Right lobe of liver (tissue), 6 donors: ENCODE data around the gene CTBP1. TPM values are rescaled to one million over a fixed set of nuclear protein-coding genes. Genes with fewer than 3 reads are reported as not detected.

Experiments
- ATAC-seq, 4 donors: fragments of 200-7000 bp; cut with Tn5 transposase; one replicate each; pipeline ENCODE4 v1.9.1; 2020; ENCODE audit warnings: mild to moderate bottlenecking in 4 of 4, moderate library complexity in 4 of 4
- DNase-seq, 3 donors: peaks; one replicate each; pipeline ENCODE4 v3.0.0-alpha.2; 2020
- H3K27ac ChIP-seq, 3 donors: fragments of 200-600 bp; one replicate each; pipeline ENCODE4 v1.8.0; 2022
- H3K27me3 ChIP-seq, 2 donors: fragments of 200-600 bp; one replicate each; pipeline ENCODE4 v1.8.0; 2022
- H3K36me3 ChIP-seq, 4 donors: fragments of 200-600 bp; sonication (generic) in 1 of 4; one replicate each; pipeline versions ENCODE4 v1.5.1 to v1.8.0; 2017 to 2022; ENCODE audit warnings: control low read depth in 1 of 4
- H3K4me1 ChIP-seq, 4 donors: fragments of 200-600 bp; sonication (generic) in 1 of 4; one replicate each; pipeline versions ENCODE4 v1.5.1 to v1.8.0; 2017 to 2022; ENCODE audit warnings: control low read depth in 1 of 4
- H3K4me3 ChIP-seq, 3 donors: fragments of 200-600 bp; one replicate each; pipeline ENCODE4 v1.8.0; 2022
- H3K9me3 ChIP-seq, 4 donors: fragments of 200-600 bp; sonication (generic) in 1 of 4; one replicate each; pipeline versions ENCODE4 v1.5.1 to v1.8.0; 2017 to 2022; ENCODE audit warnings: control low read depth in 1 of 4
- CTCF ChIP-seq, 4 donors: fragments of 200-600 bp in 3 of 4; fragments of 450-650 bp in 1 of 4; IDR thresholded peaks; one replicate each; pipeline versions ENCODE4 v1.5.1 to v1.8.0; 2016 to 2022; ENCODE audit warnings: antibody characterized with exemption in 4 of 4, mild to moderate bottlenecking in 2 of 4
- POLR2A ChIP-seq: fragments of 450-650 bp; IDR thresholded peaks from one replicate; pipeline ENCODE4 v1.6.1; 2017; ENCODE audit warnings: antibody characterized with exemption, mild to moderate bottlenecking
- WGBS: methylation state at CpG from one replicate; pipeline ENCODE4 v1.1.6; 2018; ENCODE audit warnings: low coverage, low lambda C conversion rate; ENCODE audit not compliant: insufficient coverage; ENCODE audit errors: missing lambda C conversion rate; 5-methylcytosine and 5-hydroxymethylcytosine counted together
- intact Hi-C, 2 donors: fragments of 100-400 bp; cut with DNase I; formaldehyde crosslinking; loops; one replicate each; pipeline versions ENCODE4 v1.11.2 to v1.14.1; 2022
- total RNA-seq, 6 experiments: library from RNA; depleted of rRNA in 2 of 6; stranded (reverse); fragments of >200 nt in 2 of 6; fragmentation: NEBNext Ultra II Directional in 3 of 6; extraction: Animal tissue kit (Norgen Biotek cat#: 25700) in 3 of 6; gene quantifications; one replicate each; pipeline versions ENCODE4 v1.1.0 to v1.2.4, GENCODE V29; 2016 to 2023
- donor health status: DM: no; HTN: yes; CAD: no.
- donor health status: DM: no; HTN: no; CAD: no.
- donor health status: DM: no; HTN: no; CAD: no.
- donor health status: DM: no; HTN: yes; CAD: no.
- donor health status: DM: no; HTN: yes; CAD: no.

Gene CTBP1
- total RNA-seq, 6 experiments from 2014 or later = 74.8 to 85.5 (median 79.4) TPM

GRCh38 chr4:1246111-1246881, 2.6 kb downstream of the CTBP1 start:
- ATAC-seq (no peak), DNase-seq (peak; percentile 30 to 70 (median 69))
- Histone ChIP-seq H3K4me1 (peaks cover 0 to 60% (median 31%) of the 10 kb centered on the region in 4 donors), H3K9me3 (no peaks in the 10 kb centered on the region), H3K36me3 (no peaks in the 10 kb centered on the region), H3K27me3 (no peaks in the 10 kb centered on the region), H3K27ac (peak overlapping the region in 2 of 3 donors; percentile 15 to 91), H3K4me3 (peak overlapping the region in 2 of 3 donors; percentile 95 to 96)
- intact Hi-C loops = loop anchor here (5.0 to 10.0 kb wide), 4 partner anchors 81 to 111 kb away; partner anchors contain the start of gene UVSSA (in 1 of the 2)
- TF ChIP-seq CTCF (IDR thresholded peaks at IDR 0.05) = no peak
- TF ChIP-seq POLR2A = no peak
- 5% methylated on average over 4 of the region's 24 CpGs for WGBS

GRCh38 chr4:1245481-1246051, 3.4 kb downstream of the CTBP1 start:
- peak in 1 of 3 donors; percentile 53 for DNase-seq
- no peaks in the 10 kb centered on the region for H3K9me3 ChIP-seq
- ATAC-seq = no peak
- intact Hi-C loops = loop anchor here (5.0 to 10.0 kb wide), 4 partner anchors 81 to 111 kb away; partner anchors contain the start of gene UVSSA (in 1 of the 2)
- peak overlapping the region in 1 of 3 donors; percentile 15 for H3K27ac ChIP-seq
- WGBS = 46% methylated on average over 6 of the region's 26 CpGs
- H3K4me1 ChIP-seq = peaks cover 0 to 62% (median 35%) of the 10 kb centered on the region in 4 donors
- no peaks in the 10 kb centered on the region for H3K27me3 ChIP-seq
- peaks cover 0 to 7% (median 3%) of the 10 kb centered on the region in 4 donors for H3K36me3 ChIP-seq
- no peak overlapping the region for H3K4me3 ChIP-seq
- no peak for TF ChIP-seq CTCF (IDR thresholded peaks at IDR 0.05)
- TF ChIP-seq POLR2A = no peak

GRCh38 chr4:1244978-1245471, 3.9 kb downstream of the CTBP1 start:
- DNase-seq (peak in 2 of 3 donors; percentile 46 to 53), ATAC-seq (no peak)
- peaks cover 0 to 57% (median 34%) of the 10 kb centered on the region in 4 donors for H3K4me1 ChIP-seq
- H3K9me3 ChIP-seq = no peaks in the 10 kb centered on the region
- no peak overlapping the region for H3K27ac ChIP-seq
- H3K4me3 ChIP-seq = no peak overlapping the region
- TF ChIP-seq POLR2A (no peak), CTCF (IDR thresholded peaks at IDR 0.05) (no peak)
- intact Hi-C loops = loop anchor here (5.0 to 10.0 kb wide), 4 partner anchors 80 to 110 kb away; partner anchors contain the start of gene UVSSA (in 1 of the 2)
- H3K36me3 ChIP-seq = peaks cover 0 to 8% (median 3%) of the 10 kb centered on the region in 4 donors
- whole genome bisulfite sequencing = 57% methylated on average over 3 of the region's 19 CpGs
- no peaks in the 10 kb centered on the region for H3K27me3 ChIP-seq

- no peaks in the 10 kb centered on the region for H3K9me3 ChIP-seq
- no peaks in the 10 kb centered on the region for H3K27me3 ChIP-seq
- peak; percentile 58 to 73 (median 72) for DNase-seq
- intact Hi-C loops = loop anchor here in 1 of 2 donors (10.0 kb wide), 2 partner anchors 80 to 110 kb away; no protein-coding TSS in a partner anchor
- peak in 3 of 4 donors; percentile 9 to 16 (median 15) for ATAC-seq
- TF ChIP-seq CTCF (IDR thresholded peaks at IDR 0.05) = no peak
- no peak for TF ChIP-seq POLR2A
- 37% methylated on average over 12 of the region's 33 CpGs for WGBS
- H3K27ac ChIP-seq = no peak overlapping the region
- H3K4me1 ChIP-seq = peaks cover 0 to 57% (median 33%) of the 10 kb centered on the region in 4 donors
- H3K36me3 ChIP-seq = peaks cover 0 to 13% (median 3%) of the 10 kb centered on the region in 4 donors
- H3K4me3 ChIP-seq = no peak overlapping the region
Measured at GRCh38 chr4:1244081-1244977, 4.6 kb downstream of the CTBP1 start.
